ENCODE measurements around the gene SLC2A10. TPM values are rescaled to one million over a fixed set of nuclear protein-coding genes. Genes with fewer than 3 reads are reported as not detected.

Gene SLC2A10
- 62.2 and 112 TPM in 2 replicates for total RNA-seq

DNA sequence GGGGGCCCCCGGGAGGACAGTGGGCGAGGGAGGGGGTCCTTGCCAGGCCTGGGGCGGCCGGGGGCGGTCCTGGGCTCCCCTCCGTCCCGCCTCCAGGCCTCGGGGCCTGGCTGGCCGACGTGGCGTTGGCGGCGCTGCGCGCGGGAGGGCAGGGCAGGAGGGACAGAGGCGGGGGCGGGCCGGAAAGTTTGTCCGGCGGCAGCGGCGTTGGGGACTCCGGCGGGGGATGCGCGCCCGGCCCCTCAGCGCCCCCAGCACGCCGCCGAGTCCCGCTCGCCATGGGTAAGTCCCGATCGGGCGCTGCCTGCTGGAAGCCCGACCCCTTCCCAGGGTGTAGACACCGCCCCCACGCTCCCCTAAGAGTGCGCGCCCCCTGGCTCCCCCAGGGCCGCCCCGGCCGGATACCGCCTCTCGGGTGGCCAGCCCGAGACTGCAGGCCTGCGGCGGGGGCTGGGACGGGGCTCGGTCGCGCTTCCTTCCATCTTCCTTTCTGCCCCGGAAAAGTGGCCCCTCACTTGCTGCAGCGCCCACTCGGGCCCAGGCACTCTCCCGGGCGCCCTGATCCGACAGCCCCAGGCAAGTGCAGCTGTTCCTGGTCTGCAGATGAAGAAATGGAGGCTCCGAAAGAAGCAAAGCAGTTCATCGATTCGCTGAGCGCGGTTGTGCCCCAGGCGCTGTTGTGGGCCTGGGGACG is at the start of gene SLC2A10:
Gene SLC2A10, plus strand, starts transcription at position 191 of the 694 bp plus-strand sequence. Its CDS starts 88 bp downstream, at position 279.

DNA sequence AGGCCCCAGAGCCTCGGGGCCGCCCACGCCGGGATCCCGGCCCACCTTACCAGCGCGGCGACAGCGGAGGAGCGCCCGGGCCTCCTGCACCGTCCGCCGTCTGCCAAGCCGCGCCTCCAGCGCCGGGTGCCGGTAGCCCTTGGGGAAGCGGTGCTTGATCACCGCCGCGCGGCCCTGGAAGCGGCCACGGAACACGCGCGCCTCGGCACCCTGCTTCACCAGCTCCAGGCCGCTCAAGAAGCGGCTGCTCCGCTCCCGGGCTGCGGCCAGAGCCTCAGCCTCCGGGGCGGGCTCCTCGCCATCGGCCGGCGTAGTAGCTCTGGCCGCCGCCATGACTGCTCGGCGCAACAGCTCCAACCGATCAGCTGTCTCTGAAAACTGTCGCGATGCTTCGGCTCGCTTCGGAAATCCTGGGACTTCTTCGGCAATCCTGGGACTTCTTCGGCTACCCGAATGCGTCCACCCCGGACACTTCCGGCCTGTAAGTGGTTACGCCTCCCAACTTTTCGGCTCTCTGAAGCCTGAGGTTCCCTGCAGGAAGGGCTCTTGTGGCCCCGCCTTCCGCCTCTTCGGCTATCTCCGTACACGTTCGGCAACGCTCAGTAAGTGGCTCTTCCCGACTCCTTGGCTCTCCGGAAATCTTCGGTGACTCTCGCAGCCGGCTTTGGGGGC is 20.2 kb upstream of the SLC2A10 start, which contains the start of gene TP53RK:
Gene TP53RK, minus strand, starts transcription at position 363 of the 672 bp plus-strand sequence. Its CDS starts 30 bp downstream, at position 333.

Other genes starting within 250 kb of the SLC2A10 start
- gene ZNF334, start 196.1 kb upstream of the SLC2A10 start, total RNA-seq = 1.8 and 2.0 TPM in 2 replicates
- gene OCSTAMP, start 159.0 kb upstream of the SLC2A10 start, total RNA-seq = not detected in 2 replicates
- gene SLC13A3, start 58.2 kb upstream of the SLC2A10 start, total RNA-seq = 2.7 and 4.9 TPM in 2 replicates
- 24.6 and 27.3 TPM in 2 replicates for gene TP53RK, start 20.2 kb upstream of the SLC2A10 start, total RNA-seq
- 0.14 and 0.65 TPM in 2 replicates for gene EYA2, start 185.2 kb downstream of the SLC2A10 start, total RNA-seq

Measured in smooth muscle cell of bladder (primary cell).